Left lobe of liver (tissue), 2 donors: ENCODE measurements around the gene NUTM2E. TPM values are rescaled to one million over a fixed set of nuclear protein-coding genes. Genes with fewer than 3 reads are reported as not detected.
"Not testable (repeated sequence)": the region's sequence is repeated elsewhere in the genome, so short reads cannot be mapped to it uniquely, and the experiment has no call there.

ENCODE experiments used
- ATAC-seq: fragments of 200-7000 bp; cut with Tn5 transposase; one replicate; pipeline ENCODE4 v1.9.1; 2020; ENCODE audit warnings: mild to moderate bottlenecking, moderate library complexity
- DNase-seq: peaks from one replicate; pipeline ENCODE4 v3.0.0-alpha.2; 2020; ENCODE audit warnings: low spot score
- total RNA-seq: library from RNA; stranded (reverse); gene quantifications from one replicate; pipeline ENCODE4 v1.2.1, GENCODE V29; 2021
- donor health status: DM: no; HTN: no; CAD: no; lungs with moderate emphysema.
- donor health status: DM: no; HTN: yes; CAD: no.

Gene NUTM2E
- total RNA-seq, 1 donor from 2014 or later, result 0.08 TPM

DNA sequence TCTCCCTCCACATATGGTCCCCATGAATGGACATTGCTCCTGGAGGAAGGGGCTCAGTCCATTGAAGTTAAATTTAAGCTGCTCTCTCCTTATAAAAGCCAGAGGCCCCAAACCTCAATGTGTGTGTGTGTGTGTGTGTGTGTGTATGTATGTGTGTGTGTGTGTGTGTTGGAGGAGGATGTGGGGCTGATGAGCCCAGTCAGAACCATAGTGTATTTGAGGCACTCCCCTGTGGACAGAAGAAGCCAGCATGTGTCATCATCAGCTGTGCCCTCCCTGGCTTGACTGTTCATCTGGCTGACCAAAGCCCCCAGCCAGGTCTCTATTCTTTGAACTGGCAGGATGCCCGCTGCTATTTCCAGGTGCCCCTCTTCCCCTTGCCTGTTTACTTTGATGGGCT is 35.7 kb downstream of the NUTM2E start:
- not testable (repeated sequence) for ATAC-seq, DNase-seq

DNA sequence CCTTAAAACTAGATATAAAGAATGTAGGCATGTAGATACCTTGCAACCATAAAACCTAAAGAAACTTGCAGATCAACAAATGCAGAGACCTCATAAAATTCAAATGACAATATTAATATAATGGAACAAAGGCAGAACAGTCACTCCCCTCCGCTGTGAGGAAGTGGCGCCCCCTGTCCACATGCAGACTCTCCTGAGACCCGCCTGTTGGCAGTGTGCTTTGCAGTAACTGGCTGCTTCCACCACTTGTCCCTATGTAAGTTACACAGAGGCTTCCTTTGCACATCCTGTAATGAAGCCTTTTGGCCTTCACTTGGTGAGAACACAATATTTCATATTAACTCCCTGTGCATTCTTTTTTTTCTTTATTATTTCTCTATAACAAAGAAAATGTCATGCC is 36.3 kb downstream of the NUTM2E start:
- ATAC-seq, DNase-seq: not testable (repeated sequence)

DNA sequence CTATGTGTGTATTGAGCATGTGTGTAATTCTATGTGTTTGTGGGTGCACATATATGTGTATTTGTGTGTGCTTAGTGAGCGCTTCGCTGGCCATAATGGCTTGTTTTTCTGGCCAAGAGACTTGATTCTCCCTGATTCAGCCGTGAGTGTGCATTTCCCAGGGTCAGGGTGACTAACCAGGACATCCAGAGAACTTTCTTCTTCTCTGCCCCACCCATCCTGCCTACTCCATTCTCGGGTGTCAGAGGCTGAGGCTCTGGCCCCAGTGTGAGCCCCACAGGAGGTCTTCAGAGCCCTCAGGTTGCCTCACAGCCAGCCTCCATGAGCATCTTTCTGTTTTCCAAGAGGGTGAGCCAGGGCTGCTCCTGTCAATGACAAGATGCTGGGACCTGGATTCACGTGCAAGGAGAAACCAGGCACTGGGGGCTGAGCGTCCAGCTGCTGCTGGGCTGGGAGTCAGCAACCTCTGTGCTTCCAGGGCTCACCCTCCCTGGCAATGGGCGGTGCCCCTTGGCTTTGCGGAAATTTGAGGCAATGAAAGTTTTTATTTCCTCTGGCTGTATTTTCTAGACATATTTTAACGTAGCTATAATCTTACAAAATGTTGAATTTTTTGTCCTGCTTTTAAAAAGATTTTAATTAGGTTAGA is 40.5 kb downstream of the NUTM2E start:
- not testable (repeated sequence) for DNase-seq

DNA sequence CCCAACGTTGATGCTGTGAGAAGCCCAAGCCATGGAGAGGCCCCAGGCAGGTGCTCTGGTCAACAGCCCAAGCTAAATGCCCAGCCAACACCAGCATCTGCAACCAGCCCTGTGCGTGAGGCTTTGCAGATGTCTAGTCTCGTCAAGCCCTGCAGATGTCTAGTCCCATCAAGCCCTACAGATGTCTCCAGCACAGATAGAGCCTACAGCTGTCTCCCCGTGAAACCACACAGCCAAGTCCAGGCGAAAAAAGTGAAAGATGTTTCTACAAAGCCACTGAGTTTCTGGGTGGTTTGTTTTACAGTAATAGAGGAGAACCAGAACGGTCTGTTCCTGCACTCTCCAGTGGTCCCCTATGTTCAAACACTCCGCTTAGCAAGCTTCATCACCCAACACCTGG is 41.5 kb downstream of the NUTM2E start:
- not testable (repeated sequence) for DNase-seq, ATAC-seq

More for the DNA sequence above, 40.5 kb downstream of the NUTM2E start:
- ATAC-seq, result not testable (repeated sequence)

DNA sequence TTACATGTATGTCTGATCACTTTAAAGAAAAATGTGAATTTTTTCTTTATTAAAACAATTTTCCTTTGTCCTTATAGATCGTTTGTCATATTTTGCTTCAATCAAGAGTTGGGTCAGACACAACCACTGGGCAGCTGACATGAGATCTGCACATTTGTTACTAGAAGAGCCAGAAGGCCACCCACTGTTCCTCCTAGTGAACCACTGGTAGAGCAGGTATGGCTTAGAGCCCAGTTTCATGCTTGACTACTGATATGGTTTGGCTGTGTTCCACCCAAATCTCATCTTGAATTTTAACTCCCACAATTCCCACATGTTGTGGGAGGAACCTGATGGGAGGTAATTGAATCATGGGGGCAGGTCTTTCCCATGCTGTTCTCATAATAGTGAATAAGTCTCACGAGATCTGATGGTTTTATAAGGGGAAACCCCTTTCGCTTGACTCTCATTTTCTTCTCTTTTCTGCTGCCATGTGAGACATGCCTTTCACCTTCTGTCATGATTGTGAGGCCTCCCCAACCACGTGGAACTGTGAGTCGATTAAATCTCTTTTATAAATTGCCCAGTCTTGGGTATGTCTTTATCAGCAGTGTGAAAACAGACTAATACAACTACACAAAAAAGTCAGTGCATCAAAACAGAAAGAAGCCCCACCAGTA is 43.0 kb downstream of the NUTM2E start:
- not testable (repeated sequence) for DNase-seq, ATAC-seq

DNA sequence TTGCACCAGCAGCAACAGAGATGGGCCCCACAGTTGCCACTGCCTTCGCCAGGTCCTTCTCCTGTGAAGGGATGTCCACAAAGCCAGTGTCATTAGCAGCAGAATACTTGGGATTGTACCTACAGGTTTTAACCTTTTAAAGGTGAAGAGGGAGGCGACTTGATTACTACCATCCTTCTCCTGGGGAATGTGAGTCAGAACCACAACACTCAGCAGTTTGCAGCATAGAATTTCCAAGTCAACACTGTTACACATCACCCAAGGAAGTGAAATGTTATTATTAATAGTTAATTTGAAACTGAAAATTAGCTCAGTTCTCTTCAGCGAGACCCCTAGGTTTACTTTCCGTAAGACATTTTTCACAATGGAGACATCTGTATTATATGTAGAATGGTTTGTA is 45.2 kb downstream of the NUTM2E start:
- DNase-seq, ATAC-seq: not testable (repeated sequence)

Other genes with a start within 250 kb of the NUTM2E start
- 4.6 TPM for gene SFTPA1, start 215.8 kb upstream of the NUTM2E start, total RNA-seq
- gene NUTM2B, start 123.5 kb upstream of the NUTM2E start, total RNA-seq, result 0.40 TPM
- 0.73 TPM for gene SFTPD, start 122.4 kb downstream of the NUTM2E start, total RNA-seq